Mesenchymal stem cell (in vitro differentiated cells and primary cell): ENCODE data around the gene DHX30.

Source experiments
- DNase-seq: peaks from one replicate; pipeline ENCODE4 v3.0.0-alpha.2; 2013
- H2AFZ ChIP-seq: one replicate; pipeline ENCODE4 v1.6.1; 2013; ENCODE audit warnings: low read depth, mild to moderate bottlenecking, control low read depth, inconsistent platforms, low read length, moderate library complexity
- H2AK5ac ChIP-seq: 2 replicates; pipeline ENCODE4 v1.6.1; 2013; ENCODE audit warnings: low read length, moderate library complexity, mild to moderate bottlenecking, inconsistent platforms; ENCODE audit not compliant: severe bottlenecking
- H2BK120ac ChIP-seq: one replicate; pipeline ENCODE4 v1.6.1; 2013; ENCODE audit warnings: low read depth, mild to moderate bottlenecking, inconsistent platforms, low read length, moderate library complexity
- H2BK12ac ChIP-seq, 2 experiments: one replicate each; pipeline ENCODE4 v1.6.1; 2013; ENCODE audit warnings: inconsistent platforms in 2 of 2, low read length in 2 of 2, mild to moderate bottlenecking in 2 of 2, moderate library complexity in 2 of 2, control low read depth in 1 of 2
- H2BK15ac ChIP-seq: one replicate; pipeline ENCODE4 v1.6.1; 2013; ENCODE audit warnings: mild to moderate bottlenecking, low read depth, inconsistent platforms; ENCODE audit not compliant: poor library complexity, severe bottlenecking
- H2BK5ac ChIP-seq: 2 replicates; pipeline ENCODE4 v1.6.1; 2013; ENCODE audit warnings: low read depth, mild to moderate bottlenecking, low read length, control low read depth, inconsistent platforms; ENCODE audit not compliant: poor library complexity, severe bottlenecking
- H3K14ac ChIP-seq, 2 experiments: one replicate each; pipeline ENCODE4 v1.6.1; 2013; ENCODE audit warnings: inconsistent platforms in 2 of 2, low read length in 2 of 2, control low read depth in 1 of 2, mild to moderate bottlenecking in 1 of 2, moderate library complexity in 1 of 2
- H3K18ac ChIP-seq, 2 experiments: one replicate each; pipeline ENCODE4 v1.6.1; 2013; ENCODE audit warnings: inconsistent platforms in 2 of 2, low read length in 2 of 2, control low read depth in 1 of 2, low read depth in 1 of 2, mild to moderate bottlenecking in 1 of 2
- H3K23ac ChIP-seq, 2 experiments: one replicate each; pipeline ENCODE4 v1.6.1; 2013; ENCODE audit warnings: inconsistent platforms in 2 of 2, low read length in 2 of 2, mild to moderate bottlenecking in 2 of 2, moderate library complexity in 2 of 2, control low read depth in 1 of 2
- H3K27ac ChIP-seq: 2 replicates; pipeline ENCODE4 v1.5.1; 2013; ENCODE audit warnings: mild to moderate bottlenecking, moderate library complexity, low read length, control low read depth, inconsistent platforms; ENCODE audit not compliant: poor library complexity, severe bottlenecking
- H3K27me3 ChIP-seq, 2 experiments: 2 replicates each; pipeline versions ENCODE4 v1.6.1 to v1.7.0; 2013; ENCODE audit warnings: low read length in 2 of 2, mild to moderate bottlenecking in 2 of 2, moderate library complexity in 2 of 2, control low read depth in 1 of 2, inconsistent platforms in 1 of 2; ENCODE audit not compliant: control insufficient read depth in 1 of 2, insufficient read depth in 1 of 2
- H3K36me3 ChIP-seq, 2 experiments: 2 replicates each; pipeline versions ENCODE4 v1.6.1 to v1.7.0; 2013; ENCODE audit warnings: low read length in 2 of 2, control low read depth in 1 of 2, inconsistent platforms in 1 of 2, low read depth in 1 of 2, mild to moderate bottlenecking in 1 of 2; ENCODE audit not compliant: insufficient read depth in 2 of 2, control insufficient read depth in 1 of 2
- H3K4ac ChIP-seq, 2 experiments: one replicate each; pipeline ENCODE4 v1.6.1; 2013; ENCODE audit warnings: inconsistent platforms in 2 of 2, low read length in 2 of 2, mild to moderate bottlenecking in 2 of 2, moderate library complexity in 2 of 2, control low read depth in 1 of 2, low read depth in 1 of 2
- H3K4me1 ChIP-seq: 2 replicates; pipeline ENCODE4 v1.6.1; 2013; ENCODE audit warnings: low read depth, low read length, control low read depth; ENCODE audit not compliant: control insufficient read depth, insufficient read depth
- H3K4me2 ChIP-seq: 2 replicates; pipeline ENCODE4 v1.6.1; 2013; ENCODE audit warnings: low read length, mild to moderate bottlenecking, inconsistent platforms; ENCODE audit not compliant: poor library complexity, severe bottlenecking
- H3K4me3 ChIP-seq, 2 experiments: 2 replicates each; pipeline versions ENCODE4 v1.5.1 to v1.7.0; 2013; ENCODE audit warnings: low read length in 2 of 2, mild to moderate bottlenecking in 2 of 2, control low read depth in 1 of 2, low read depth in 1 of 2; ENCODE audit not compliant: insufficient read depth in 1 of 2
- H3K79me1 ChIP-seq: replicated peaks from 2 replicates; pipeline ENCODE4 v1.6.1; 2013; ENCODE audit warnings: mild to moderate bottlenecking, control low read depth, low read length, inconsistent platforms; ENCODE audit not compliant: poor library complexity, severe bottlenecking
- H3K9ac ChIP-seq: 2 replicates; pipeline ENCODE4 v1.7.0; 2013; ENCODE audit warnings: mild to moderate bottlenecking, low read length, moderate library complexity
- H3K9me3 ChIP-seq: 2 replicates; pipeline ENCODE4 v1.7.0; 2013; ENCODE audit warnings: mild to moderate bottlenecking, low read length; ENCODE audit not compliant: control insufficient read depth
- H4K8ac ChIP-seq: one replicate; pipeline ENCODE4 v1.6.1; 2013; ENCODE audit warnings: inconsistent platforms, mild to moderate bottlenecking, low read length, moderate library complexity
- H4K91ac ChIP-seq: one replicate; pipeline ENCODE4 v1.6.1; 2013; ENCODE audit warnings: mild to moderate bottlenecking, low read length, inconsistent platforms
- WGBS: methylation state at CpG from one replicate; pipeline ENCODE4 v1.1.7; 2013; ENCODE audit warnings: mixed read lengths; 5-methylcytosine and 5-hydroxymethylcytosine counted together

Gene DHX30

GRCh38 chr3:47772788-47773187 lies 30.1 kb upstream of the DHX30 start:
- Histone ChIP-seq H3K4me3 (no peak overlapping the region), H3K27me3 (no peaks in the 10 kb centered on the region), H3K9me3 (no peaks in the 10 kb centered on the region), H3K14ac (no peak overlapping the region), H3K4ac (no peak overlapping the region), H4K8ac (no peak overlapping the region), H3K27ac (no peak overlapping the region), H3K4me1 (peaks cover 4% of the 10 kb centered on the region), H3K36me3 (peaks cover 18 to 23% of the 10 kb centered on the region in 2 experiments), H3K4me2 (no peak overlapping the region), H3K18ac (no peak overlapping the region), H3K9ac (no peak overlapping the region), H2AK5ac (no peak overlapping the region), H3K23ac (no peak overlapping the region), H3K79me1 (peaks cover 2% of the 10 kb centered on the region), H2BK120ac (no peak overlapping the region), H4K91ac (no peak overlapping the region), H2BK15ac (no peak overlapping the region), H2BK5ac (no peak overlapping the region), H2BK12ac (no peak overlapping the region), H2AFZ (no peak overlapping the region)
- WGBS = 92% methylated on average over 7 of the region's 8 CpGs
- DNase-seq = no peak

- H3K4me3 ChIP-seq = no peak overlapping the region
- no peaks in the 10 kb centered on the region for H3K27me3 ChIP-seq
- WGBS = 100% methylated on average over 2 of the region's 3 CpGs
- H3K9me3 ChIP-seq = no peaks in the 10 kb centered on the region
- no peak overlapping the region for H2BK5ac ChIP-seq
- no peak overlapping the region for H2AK5ac ChIP-seq
- no peak overlapping the region for H2BK120ac ChIP-seq
- no peak overlapping the region for H3K4me2 ChIP-seq
- no peak overlapping the region for H3K18ac ChIP-seq
- no peak overlapping the region for H3K4ac ChIP-seq
- H3K14ac ChIP-seq = no peak overlapping the region
- no peak overlapping the region for H3K23ac ChIP-seq
- no peak overlapping the region for H3K27ac ChIP-seq
- H3K36me3 ChIP-seq = peaks cover 0 to 3% of the 10 kb centered on the region in 2 experiments
- H3K79me1 ChIP-seq = no peaks in the 10 kb centered on the region
- no peak overlapping the region for H2BK15ac ChIP-seq
- no peak overlapping the region for H2AFZ ChIP-seq
- H4K91ac ChIP-seq = no peak overlapping the region
- no peak overlapping the region for H4K8ac ChIP-seq
- no peak overlapping the region for H3K9ac ChIP-seq
- no peak overlapping the region for H2BK12ac ChIP-seq
- no peak for DNase-seq
- peaks cover 7% of the 10 kb centered on the region for H3K4me1 ChIP-seq
These were observed 24.2 kb upstream of the DHX30 start for GRCh38 chr3:47778746-47779145.

- H2AK5ac ChIP-seq = peak overlapping the region; percentile 36
- no peaks in the 10 kb centered on the region for H3K9me3 ChIP-seq
- no peaks in the 10 kb centered on the region for H3K27me3 ChIP-seq
- H2BK12ac ChIP-seq = no peak overlapping the region
- H3K9ac ChIP-seq = peak overlapping the region; percentile 93
- peak overlapping the region; percentile 58 to 91 for H3K14ac ChIP-seq
- peak overlapping the region; percentile 53 for H2BK5ac ChIP-seq
- under 1% methylated on average over 39 of the region's 54 CpGs for WGBS
- H3K79me1 ChIP-seq = no peaks in the 10 kb centered on the region
- DNase-seq = peak; percentile 64
- H2AFZ ChIP-seq = peak overlapping the region; percentile 67
- peak overlapping the region in 1 of 2 experiments; percentile 95 for H3K23ac ChIP-seq
- peak overlapping the region; percentile 92 for H3K27ac ChIP-seq
- H2BK120ac ChIP-seq = peak overlapping the region; percentile 92
- peak overlapping the region; percentile 93 for H4K91ac ChIP-seq
- H3K36me3 ChIP-seq = peaks cover 0 to 3% of the 10 kb centered on the region in 2 experiments
- peak overlapping the region; percentile 62 for H3K4me2 ChIP-seq
- H3K4ac ChIP-seq = peak overlapping the region; percentile 87 to 99
- H2BK15ac ChIP-seq = peak overlapping the region; percentile 95
- peak overlapping the region; percentile 95 for H4K8ac ChIP-seq
- H3K18ac ChIP-seq = peak overlapping the region; percentile 95 to 97
- H3K4me1 ChIP-seq = peaks cover 5% of the 10 kb centered on the region
- peak overlapping the region; percentile 89 for H3K4me3 ChIP-seq
These were observed 21.9 kb upstream of the DHX30 start for GRCh38 chr3:47780741-47781684.

GRCh38 chr3:47781685-47782445 lies 21.1 kb upstream of the DHX30 start, which contains the start of gene SMARCC1:
TSS of gene SMARCC1 (minus strand) at chr3:47781893. CDS start at chr3:47781797, 96 bp downstream.
- H3K4me1 ChIP-seq = peaks cover 5% of the 10 kb centered on the region
- H3K27ac ChIP-seq = peak within 1 kb of the TSS; percentile 96
- H3K18ac ChIP-seq = peak within 1 kb of the TSS; percentile 96 to 97
- peak within 1 kb of the TSS; percentile 95 for H2BK15ac ChIP-seq
- peaks cover 0 to 3% of the 10 kb centered on the region in 2 experiments for H3K36me3 ChIP-seq
- no peaks in the 10 kb centered on the region for H3K79me1 ChIP-seq
- peak within 1 kb of the TSS; percentile 93 for H3K9ac ChIP-seq
- H3K4ac ChIP-seq = peak within 1 kb of the TSS; percentile 87 to 99
- no peaks in the 10 kb centered on the region for H3K27me3 ChIP-seq
- H2BK120ac ChIP-seq = peak within 1 kb of the TSS; percentile 92
- H3K9me3 ChIP-seq = no peaks in the 10 kb centered on the region
- peak within 1 kb of the TSS; percentile 79 for H2BK5ac ChIP-seq
- peak within 1 kb of the TSS; percentile 36 for H2AK5ac ChIP-seq
- H4K8ac ChIP-seq = peak within 1 kb of the TSS; percentile 95
- H2BK12ac ChIP-seq = peak within 1 kb of the TSS in 1 of 2 experiments; percentile 3
- H3K23ac ChIP-seq = peak within 1 kb of the TSS in 1 of 2 experiments; percentile 95
- H3K14ac ChIP-seq = peak within 1 kb of the TSS; percentile 58 to 91
- H2AFZ ChIP-seq = peak within 1 kb of the TSS; percentile 68
- DNase-seq = peak; percentile 97
- H4K91ac ChIP-seq = peak within 1 kb of the TSS; percentile 93
- under 1% methylated on average over 79 of the region's 79 CpGs for WGBS
- peak within 1 kb of the TSS; percentile 89 for H3K4me3 ChIP-seq
- peak within 1 kb of the TSS; percentile 72 for H3K4me2 ChIP-seq
